SU-DHL-6 (cell line): ENCODE measurements around the gene CPAMD8.

Experiments
- H2AFZ ChIP-seq: fragments of 200-600 bp; sonication (generic); 2 replicates; pipeline ENCODE4 v1.6.1; 2014; ENCODE audit warnings: low read depth, mild to moderate bottlenecking, moderate library complexity, mixed read lengths, antibody characterized with exemption, low read length; ENCODE audit not compliant: severe bottlenecking
- H3F3A ChIP-seq: fragments of 200-600 bp; shearing (Covaris generic); 2 replicates; pipeline ENCODE4 v1.6.0; 2016; ENCODE audit warnings: antibody characterized with exemption, mild to moderate bottlenecking; ENCODE audit not compliant: insufficient read depth
- H3K27ac ChIP-seq: fragments of 200-600 bp; sonication (generic); 2 replicates; pipeline ENCODE4 v1.5.1; 2016; ENCODE audit warnings: low read depth, mild to moderate bottlenecking, low read length, moderate library complexity, mixed read lengths
- H3K27me3 ChIP-seq: fragments of 200-600 bp; sonication (generic), shearing (Covaris generic); 2 replicates; pipeline ENCODE4 v1.6.0; 2014; ENCODE audit warnings: mild to moderate bottlenecking, low read length
- H3K36me3 ChIP-seq: fragments of 200-600 bp; sonication (generic); 2 replicates; pipeline ENCODE4 v1.6.1; 2014; ENCODE audit warnings: mild to moderate bottlenecking, low read length, mixed read lengths
- H3K4me2 ChIP-seq: fragments of 300-600, 200-600 bp; shearing (Covaris generic), sonication (generic); 2 replicates; pipeline ENCODE4 v1.6.0; 2014; ENCODE audit warnings: low read length, low read depth, mild to moderate bottlenecking; ENCODE audit not compliant: poor library complexity, severe bottlenecking
- H3K4me3 ChIP-seq: fragments of 200-600 bp; sonication (generic); 2 replicates; pipeline ENCODE4 v1.5.1; 2014; ENCODE audit warnings: antibody characterized with exemption, low read length, mild to moderate bottlenecking, mixed read lengths; ENCODE audit not compliant: insufficient read depth, poor library complexity, severe bottlenecking
- H3K79me2 ChIP-seq: fragments of 200-600 bp; sonication (generic); 2 replicates; pipeline ENCODE4 v1.6.1; 2014; ENCODE audit warnings: mild to moderate bottlenecking, low read length, moderate library complexity; ENCODE audit not compliant: insufficient read depth
- H3K9ac ChIP-seq: fragments of 200-600 bp; sonication (generic); 2 replicates; pipeline ENCODE4 v1.7.0; 2014; ENCODE audit warnings: mild to moderate bottlenecking, low read length
- H3K9me2 ChIP-seq: fragments of 200-600 bp; sonication (generic); replicated peaks from 2 replicates; pipeline ENCODE4 v1.6.1; 2014; ENCODE audit warnings: low read length; ENCODE audit not compliant: insufficient read depth
- H3K9me3 ChIP-seq: fragments of 200-600 bp; sonication (generic); 2 replicates; pipeline ENCODE4 v1.6.1; 2014; ENCODE audit warnings: low read length, mixed read lengths; ENCODE audit not compliant: insufficient read depth
- H4K20me1 ChIP-seq: fragments of 200-600 bp; sonication (generic); 2 replicates; pipeline ENCODE4 v1.6.1; 2014; ENCODE audit warnings: low read depth, mild to moderate bottlenecking, antibody characterized with exemption, low read length, moderate library complexity, mixed read lengths
- CTCF ChIP-seq: fragments of 200-600 bp; sonication (generic); IDR thresholded peaks from one replicate; pipeline ENCODE4 v1.5.1; 2017; ENCODE audit warnings: antibody characterized with exemption, mild to moderate bottlenecking, low read length, moderate library complexity; ENCODE audit not compliant: insufficient read depth, poor library complexity, severe bottlenecking
- EZH2phosphoT487 ChIP-seq: fragments of 200-600 bp; sonication (generic), shearing (Covaris generic); conservative IDR thresholded peaks from 2 replicates; pipeline ENCODE4 v1.6.1; 2018; ENCODE audit warnings: mild to moderate bottlenecking, antibody characterized with exemption, low read length, moderate library complexity, mixed read lengths

CPAMD8 gene

GRCh38 chr19:16911046-16911445 lies 115.6 kb downstream of the CPAMD8 start:
- no peaks in the 10 kb centered on the region for H3F3A ChIP-seq
- no peak overlapping the region for H3K4me2 ChIP-seq

GRCh38 chr19:16908759-16909158 lies 117.9 kb downstream of the CPAMD8 start:
- TF ChIP-seq EZH2phosphoT487 (no peak), CTCF (no peak)
- no peaks in the 10 kb centered on the region for H3K79me2 ChIP-seq

More at GRCh38 chr19:16911046-16911445, 115.6 kb downstream of the CPAMD8 start:
- Histone ChIP-seq H3K9me2 (no peaks in the 10 kb centered on the region), H3K27ac (no peak overlapping the region), H3K9ac (no peak overlapping the region), H3K9me3 (peaks cover 19% of the 10 kb centered on the region), H3K36me3 (no peaks in the 10 kb centered on the region), H3K4me3 (no peak overlapping the region), H4K20me1 (no peaks in the 10 kb centered on the region), H3K79me2 (no peaks in the 10 kb centered on the region), H3K27me3 (no peaks in the 10 kb centered on the region), H2AFZ (no peak overlapping the region)
- TF ChIP-seq CTCF (no peak), EZH2phosphoT487 (no peak)

GRCh38 chr19:16904599-16904998 lies 122.0 kb downstream of the CPAMD8 start:
- H4K20me1 ChIP-seq: no peaks in the 10 kb centered on the region
- no peaks in the 10 kb centered on the region for H3K9me3 ChIP-seq
- no peaks in the 10 kb centered on the region for H3K79me2 ChIP-seq
- TF ChIP-seq CTCF (no peak), EZH2phosphoT487 (no peak)
- no peaks in the 10 kb centered on the region for H3K36me3 ChIP-seq
- H3F3A ChIP-seq: no peaks in the 10 kb centered on the region
- no peak overlapping the region for H3K9ac ChIP-seq
- H3K4me2 ChIP-seq: no peak overlapping the region
- H3K4me3 ChIP-seq: no peak overlapping the region
- no peaks in the 10 kb centered on the region for H3K27me3 ChIP-seq
- H3K9me2 ChIP-seq: no peaks in the 10 kb centered on the region
- no peak overlapping the region for H3K27ac ChIP-seq
- H2AFZ ChIP-seq: no peak overlapping the region

More at GRCh38 chr19:16908759-16909158, 117.9 kb downstream of the CPAMD8 start:
- H3K9ac ChIP-seq: no peak overlapping the region
- no peak overlapping the region for H3K27ac ChIP-seq
- H3F3A ChIP-seq: no peaks in the 10 kb centered on the region
- peaks cover 17% of the 10 kb centered on the region for H3K9me3 ChIP-seq
- no peaks in the 10 kb centered on the region for H3K27me3 ChIP-seq
- H3K36me3 ChIP-seq: no peaks in the 10 kb centered on the region
- H4K20me1 ChIP-seq: no peaks in the 10 kb centered on the region
- no peak overlapping the region for H3K4me3 ChIP-seq
- no peak overlapping the region for H3K4me2 ChIP-seq
- no peaks in the 10 kb centered on the region for H3K9me2 ChIP-seq
- H2AFZ ChIP-seq: no peak overlapping the region
